Neutrophil (primary cell): ENCODE data around the gene SLC26A11.

Source experiments
- H3K27ac ChIP-seq: fragments of 200-600 bp; sonication (generic); 2 replicates; pipeline ENCODE4 v1.5.1; 2016; ENCODE audit warnings: mild to moderate bottlenecking, moderate library complexity
- H3K27me3 ChIP-seq: fragments of 200-600 bp; sonication (generic); 2 replicates; pipeline ENCODE4 v1.6.0; 2016; ENCODE audit warnings: mild to moderate bottlenecking
- H3K36me3 ChIP-seq: fragments of 200-600 bp; sonication (generic); 2 replicates; pipeline ENCODE4 v1.5.1; 2017
- H3K4me1 ChIP-seq, 2 experiments: fragments of 200-600 bp in 1 of 2; sonication (generic) in 1 of 2; 1 replicate in 1 of 2; 2 replicates in 1 of 2; pipeline versions ENCODE4 v1.5.1 to v1.6.1; 2013 to 2016; ENCODE audit warnings: low read depth in 1 of 2, low read length in 1 of 2, mild to moderate bottlenecking in 1 of 2, moderate library complexity in 1 of 2; ENCODE audit not compliant: control insufficient read depth in 1 of 2, insufficient read depth in 1 of 2
- H3K4me3 ChIP-seq, 2 experiments: fragments of 200-600 bp in 1 of 2; sonication (generic) in 1 of 2; 1 replicate in 1 of 2; 2 replicates in 1 of 2; pipeline ENCODE4 v1.5.1; 2013 to 2016; ENCODE audit warnings: low read depth in 1 of 2, low read length in 1 of 2, mild to moderate bottlenecking in 1 of 2, moderate library complexity in 1 of 2
- H3K9me3 ChIP-seq: fragments of 200-600 bp; sonication (generic); 2 replicates; pipeline ENCODE4 v1.5.1; 2016
- CTCF ChIP-seq: fragments of 200-600 bp; sonication (generic); IDR thresholded peaks from 2 replicates; pipeline ENCODE4 v1.5.1; 2016; ENCODE audit warnings: antibody characterized with exemption

The SLC26A11 gene

GRCh38 chr17:80290156-80290555 lies 69.9 kb downstream of the SLC26A11 start:
- Histone ChIP-seq H3K9me3 (no peaks in the 10 kb centered on the region), H3K27me3 (no peaks in the 10 kb centered on the region), H3K4me3 (no peak overlapping the region), H3K4me1 (peaks cover 9 to 29% of the 10 kb centered on the region in 2 experiments), H3K27ac (no peak overlapping the region), H3K36me3 (peaks cover 84% of the 10 kb centered on the region)
- TF ChIP-seq CTCF, result no peak

- no peaks in the 10 kb centered on the region for H3K9me3 ChIP-seq
- peaks cover 92% of the 10 kb centered on the region for H3K36me3 ChIP-seq
- no peak overlapping the region for H3K4me3 ChIP-seq
- peaks cover 9 to 25% of the 10 kb centered on the region in 2 experiments for H3K4me1 ChIP-seq
- H3K27me3 ChIP-seq, result no peaks in the 10 kb centered on the region
- TF ChIP-seq CTCF, result no peak
- H3K27ac ChIP-seq, result no peak overlapping the region
Measured at GRCh38 chr17:80291260-80291659, 71.0 kb downstream of the SLC26A11 start.

- Histone ChIP-seq H3K27ac (no peak overlapping the region), H3K9me3 (no peaks in the 10 kb centered on the region), H3K4me1 (peaks cover 9 to 21% of the 10 kb centered on the region in 2 experiments), H3K4me3 (no peak overlapping the region), H3K36me3 (peaks cover 92% of the 10 kb centered on the region), H3K27me3 (no peaks in the 10 kb centered on the region)
- no peak for TF ChIP-seq CTCF
Measured at GRCh38 chr17:80291691-80292487, 71.7 kb downstream of the SLC26A11 start.

GRCh38 chr17:80292521-80292971 lies 72.3 kb downstream of the SLC26A11 start:
- H3K9me3 ChIP-seq, result no peaks in the 10 kb centered on the region
- H3K27me3 ChIP-seq, result no peaks in the 10 kb centered on the region
- H3K4me3 ChIP-seq, result no peak overlapping the region
- no peak overlapping the region for H3K27ac ChIP-seq
- peaks cover 99% of the 10 kb centered on the region for H3K36me3 ChIP-seq
- TF ChIP-seq CTCF, result no peak
- H3K4me1 ChIP-seq, result peaks cover 4 to 15% of the 10 kb centered on the region in 2 experiments

- Histone ChIP-seq H3K27ac (no peak overlapping the region), H3K9me3 (no peaks in the 10 kb centered on the region), H3K4me3 (no peak overlapping the region), H3K4me1 (peaks cover 0 to 6% of the 10 kb centered on the region in 2 experiments), H3K27me3 (no peaks in the 10 kb centered on the region), H3K36me3 (peaks cover 99% of the 10 kb centered on the region)
- TF ChIP-seq CTCF, result no peak
Measured at GRCh38 chr17:80294210-80294609, 74.0 kb downstream of the SLC26A11 start.
